GM20000 (cell line): ENCODE data around the gene STK24.

ENCODE experiments used
- DNase-seq: peaks from one replicate; pipeline ENCODE4 v3.0.0; 2012; ENCODE audit warnings: low spot score
- TF ChIP-seq, protein P1 (sequence below): IDR thresholded peaks from 2 replicates; pipeline ENCODE4 v1.5.1; 2012; ENCODE audit warnings: mild to moderate bottlenecking, control low read depth; ENCODE audit errors: extremely low read depth, missing control alignments

The STK24 gene

DNA sequence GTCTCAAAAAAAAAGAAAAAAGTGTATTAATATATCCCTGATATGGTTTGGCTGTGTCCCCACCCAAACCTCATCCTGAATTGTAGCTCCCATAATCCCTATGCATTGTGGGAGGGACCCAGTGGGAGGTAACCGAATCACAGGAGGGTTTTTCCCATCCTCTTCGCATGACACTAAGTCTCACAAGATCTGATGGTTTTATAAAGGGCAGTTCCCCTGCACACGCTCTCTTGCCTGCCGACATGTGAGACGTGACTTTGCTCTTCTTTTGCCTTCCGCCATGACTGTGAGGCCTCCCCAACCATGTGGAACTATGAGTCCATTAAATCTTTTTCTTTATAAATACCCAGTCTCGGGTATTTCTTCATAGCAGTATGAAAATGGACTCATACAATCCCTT, 17.7 kb downstream of the STK24 start:
- TF ChIP-seq, protein P1, sequence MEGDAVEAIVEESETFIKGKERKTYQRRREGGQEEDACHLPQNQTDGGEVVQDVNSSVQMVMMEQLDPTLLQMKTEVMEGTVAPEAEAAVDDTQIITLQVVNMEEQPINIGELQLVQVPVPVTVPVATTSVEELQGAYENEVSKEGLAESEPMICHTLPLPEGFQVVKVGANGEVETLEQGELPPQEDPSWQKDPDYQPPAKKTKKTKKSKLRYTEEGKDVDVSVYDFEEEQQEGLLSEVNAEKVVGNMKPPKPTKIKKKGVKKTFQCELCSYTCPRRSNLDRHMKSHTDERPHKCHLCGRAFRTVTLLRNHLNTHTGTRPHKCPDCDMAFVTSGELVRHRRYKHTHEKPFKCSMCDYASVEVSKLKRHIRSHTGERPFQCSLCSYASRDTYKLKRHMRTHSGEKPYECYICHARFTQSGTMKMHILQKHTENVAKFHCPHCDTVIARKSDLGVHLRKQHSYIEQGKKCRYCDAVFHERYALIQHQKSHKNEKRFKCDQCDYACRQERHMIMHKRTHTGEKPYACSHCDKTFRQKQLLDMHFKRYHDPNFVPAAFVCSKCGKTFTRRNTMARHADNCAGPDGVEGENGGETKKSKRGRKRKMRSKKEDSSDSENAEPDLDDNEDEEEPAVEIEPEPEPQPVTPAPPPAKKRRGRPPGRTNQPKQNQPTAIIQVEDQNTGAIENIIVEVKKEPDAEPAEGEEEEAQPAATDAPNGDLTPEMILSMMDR, result no peak

GRCh38 chr13:98557937-98558792, 18.7 kb downstream of the STK24 start:
- no peak for DNase-seq
- TF ChIP-seq, protein P1, result no peak

More for the DNA sequence above, 17.7 kb downstream of the STK24 start:
- no peak for DNase-seq

- DNase-seq, result no peak
- TF ChIP-seq, protein P1, result no peak
These were observed 19.8 kb downstream of the STK24 start for GRCh38 chr13:98556968-98557631.

GRCh38 chr13:98556142-98556816, 20.6 kb downstream of the STK24 start:
- TF ChIP-seq, protein P1, result no peak
- no peak for DNase-seq

GRCh38 chr13:98549728-98550317, 27.1 kb downstream of the STK24 start:
- TF ChIP-seq, protein P1, result no peak
- DNase-seq, result no peak

DNA sequence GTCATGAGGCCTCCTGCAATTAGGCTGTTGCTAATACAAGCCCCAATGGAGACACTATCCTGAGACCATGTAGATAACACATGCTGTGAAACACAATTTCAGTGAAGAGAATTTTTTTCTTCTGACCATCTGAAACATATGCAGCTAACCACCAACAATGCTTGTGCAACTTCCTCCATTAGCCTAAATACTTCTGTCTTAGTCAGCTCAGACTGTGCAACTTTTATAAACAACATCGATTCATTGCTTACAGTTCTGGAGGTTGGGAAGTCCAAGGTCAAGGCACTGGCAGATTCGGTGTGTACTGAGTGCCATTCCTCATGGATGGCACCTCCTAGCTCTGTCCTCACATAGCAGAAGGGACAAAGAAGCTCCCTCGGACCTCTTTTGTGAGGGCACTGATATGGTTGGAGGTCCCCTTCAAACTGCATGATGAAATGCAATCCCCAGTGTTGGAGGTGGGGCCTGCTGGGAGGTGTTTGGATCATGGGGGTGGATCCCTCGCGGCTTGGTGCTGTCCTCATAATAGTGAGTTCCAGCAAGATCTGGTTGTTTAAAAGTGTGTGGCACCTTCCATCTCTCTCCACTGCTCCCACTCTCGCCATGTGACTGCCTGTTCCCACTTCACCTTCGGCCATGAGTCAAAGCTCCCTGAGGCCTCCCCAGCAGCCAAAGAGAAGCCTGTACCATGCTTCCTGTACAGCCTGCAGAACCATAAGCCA, 27.7 kb downstream of the STK24 start:
- no peak for DNase-seq
- TF ChIP-seq, protein P1, result no peak
